ENCODE measurements around the gene NAV2.

Gene NAV2

GRCh38 chr11:19669511-19669910, 43.1 kb upstream of the NAV2 start:
- no peak overlapping the region for H4K91ac ChIP-seq (ENCODE audit: low read depth, low read length)
- no peak overlapping the region for H3K18ac ChIP-seq (ENCODE audit: low read length)
- H3K79me2 ChIP-seq (ENCODE audit: control insufficient read depth, insufficient read depth, low read length, poor library complexity): no peaks in the 10 kb centered on the region
- H2AK5ac ChIP-seq (ENCODE audit: low read length): no peak overlapping the region
- no peaks in the 10 kb centered on the region for H3K27me3 ChIP-seq (ENCODE audit: insufficient read depth, low read length)
- H2BK12ac ChIP-seq (ENCODE audit: low read length): no peak overlapping the region
- H3K9me3 ChIP-seq (ENCODE audit: insufficient read depth, low read depth, low read length): no peaks in the 10 kb centered on the region
- no peak overlapping the region for H4K8ac ChIP-seq (ENCODE audit: low read depth, low read length)
- H3K79me1 ChIP-seq (ENCODE audit: low read length): no peaks in the 10 kb centered on the region
- H3K27ac ChIP-seq (ENCODE audit: low read depth, low read length): no peak overlapping the region
- H3K4me3 ChIP-seq (ENCODE audit: low read depth, low read length): no peak overlapping the region
- H2BK5ac ChIP-seq (ENCODE audit: low read depth, low read length, poor library complexity): no peak overlapping the region
- H3K23ac ChIP-seq (ENCODE audit: low read length): no peak overlapping the region
- no peak overlapping the region for H3K4ac ChIP-seq (ENCODE audit: low read depth, low read length)
- H2AFZ ChIP-seq (ENCODE audit: insufficient read depth, low read length, poor library complexity): no peak overlapping the region
- H4K12ac ChIP-seq (ENCODE audit: low read depth, low read length): no peak overlapping the region
- H3K9ac ChIP-seq (ENCODE audit: low read length): no peak overlapping the region
- peaks cover 11 to 13% of the 10 kb centered on the region in 2 experiments for H3K4me1 ChIP-seq (ENCODE audit: control insufficient read depth in 1 of 2, insufficient read depth in 2 of 2, low read length in 2 of 2)
- WGBS (ENCODE audit: extremely low coverage, insufficient coverage, insufficient read length): no CpG with 5 or more reads among the region's 1 CpG
- no peak overlapping the region for H3K4me2 ChIP-seq (ENCODE audit: low read length)
- H3K14ac ChIP-seq (ENCODE audit: low read length): no peak overlapping the region
- no peaks in the 10 kb centered on the region for H3K36me3 ChIP-seq (ENCODE audit: control insufficient read depth in 1 of 2, insufficient read depth in 2 of 2, low read length in 2 of 2)
- H2BK120ac ChIP-seq (ENCODE audit: insufficient read depth, low read length, poor library complexity): no peak overlapping the region
- DNase-seq: no peak

GRCh38 chr11:19670030-19670791, 42.4 kb upstream of the NAV2 start:
- Histone ChIP-seq H3K9me3 (ENCODE audit: insufficient read depth, low read depth, low read length) (no peaks in the 10 kb centered on the region), H3K4me1 (ENCODE audit: control insufficient read depth in 1 of 2, insufficient read depth in 2 of 2, low read length in 2 of 2) (peaks cover 12 to 14% of the 10 kb centered on the region in 2 experiments), H2BK5ac (ENCODE audit: low read depth, low read length, poor library complexity) (no peak overlapping the region), H4K91ac (ENCODE audit: low read depth, low read length) (no peak overlapping the region), H3K79me1 (ENCODE audit: low read length) (no peaks in the 10 kb centered on the region), H3K27ac (ENCODE audit: low read depth, low read length) (no peak overlapping the region), H3K4me2 (ENCODE audit: low read length) (no peak overlapping the region), H4K12ac (ENCODE audit: low read depth, low read length) (no peak overlapping the region), H3K23ac (ENCODE audit: low read length) (no peak overlapping the region), H3K27me3 (ENCODE audit: insufficient read depth, low read length) (no peaks in the 10 kb centered on the region), H3K4ac (ENCODE audit: low read depth, low read length) (no peak overlapping the region), H3K4me3 (ENCODE audit: low read depth, low read length) (no peak overlapping the region), H3K36me3 (ENCODE audit: control insufficient read depth in 1 of 2, insufficient read depth in 2 of 2, low read length in 2 of 2) (no peaks in the 10 kb centered on the region), H4K8ac (ENCODE audit: low read depth, low read length) (no peak overlapping the region), H2AK5ac (ENCODE audit: low read length) (no peak overlapping the region), H2BK12ac (ENCODE audit: low read length) (no peak overlapping the region), H2BK120ac (ENCODE audit: insufficient read depth, low read length, poor library complexity) (no peak overlapping the region), H2AFZ (ENCODE audit: insufficient read depth, low read length, poor library complexity) (no peak overlapping the region), H3K9ac (ENCODE audit: low read length) (no peak overlapping the region), H3K79me2 (ENCODE audit: control insufficient read depth, insufficient read depth, low read length, poor library complexity) (no peaks in the 10 kb centered on the region), H3K14ac (ENCODE audit: low read length) (no peak overlapping the region), H3K18ac (ENCODE audit: low read length) (no peak overlapping the region)
- no CpG with 5 or more reads among the region's 13 CpGs for WGBS (ENCODE audit: extremely low coverage, insufficient coverage, insufficient read length)
- no peak for DNase-seq

GRCh38 chr11:19672586-19673206, 39.9 kb upstream of the NAV2 start:
- Histone ChIP-seq H4K12ac (ENCODE audit: low read depth, low read length) (no peak overlapping the region), H3K23ac (ENCODE audit: low read length) (no peak overlapping the region), H2BK120ac (ENCODE audit: insufficient read depth, low read length, poor library complexity) (no peak overlapping the region), H2BK5ac (ENCODE audit: low read depth, low read length, poor library complexity) (no peak overlapping the region), H3K4me2 (ENCODE audit: low read length) (no peak overlapping the region), H3K14ac (ENCODE audit: low read length) (no peak overlapping the region), H2AK5ac (ENCODE audit: low read length) (no peak overlapping the region), H2AFZ (ENCODE audit: insufficient read depth, low read length, poor library complexity) (no peak overlapping the region), H3K9me3 (ENCODE audit: insufficient read depth, low read depth, low read length) (no peaks in the 10 kb centered on the region), H2BK12ac (ENCODE audit: low read length) (peak overlapping the region; percentile 37), H3K27me3 (ENCODE audit: insufficient read depth, low read length) (no peaks in the 10 kb centered on the region), H3K79me2 (ENCODE audit: control insufficient read depth, insufficient read depth, low read length, poor library complexity) (no peaks in the 10 kb centered on the region), H3K4me1 (ENCODE audit: control insufficient read depth in 1 of 2, insufficient read depth in 2 of 2, low read length in 2 of 2) (peaks cover 15% of the 10 kb centered on the region in 2 experiments), H3K18ac (ENCODE audit: low read length) (no peak overlapping the region), H4K91ac (ENCODE audit: low read depth, low read length) (no peak overlapping the region), H3K4ac (ENCODE audit: low read depth, low read length) (no peak overlapping the region), H3K79me1 (ENCODE audit: low read length) (no peaks in the 10 kb centered on the region), H4K8ac (ENCODE audit: low read depth, low read length) (no peak overlapping the region), H3K27ac (ENCODE audit: low read depth, low read length) (no peak overlapping the region), H3K4me3 (ENCODE audit: low read depth, low read length) (no peak overlapping the region), H3K36me3 (ENCODE audit: control insufficient read depth in 1 of 2, insufficient read depth in 2 of 2, low read length in 2 of 2) (no peaks in the 10 kb centered on the region), H3K9ac (ENCODE audit: low read length) (no peak overlapping the region)
- DNase-seq: no peak
- WGBS (ENCODE audit: extremely low coverage, insufficient coverage, insufficient read length): no CpG with 5 or more reads among the region's 2 CpGs

GRCh38 chr11:19673924-19674729, 38.5 kb upstream of the NAV2 start:
- Histone ChIP-seq H3K23ac (ENCODE audit: low read length) (no peak overlapping the region), H3K4me2 (ENCODE audit: low read length) (no peak overlapping the region), H3K4ac (ENCODE audit: low read depth, low read length) (no peak overlapping the region), H4K12ac (ENCODE audit: low read depth, low read length) (no peak overlapping the region), H3K9me3 (ENCODE audit: insufficient read depth, low read depth, low read length) (no peaks in the 10 kb centered on the region), H4K91ac (ENCODE audit: low read depth, low read length) (peak overlapping the region; percentile 21), H3K9ac (ENCODE audit: low read length) (no peak overlapping the region), H2BK120ac (ENCODE audit: insufficient read depth, low read length, poor library complexity) (peak overlapping the region; percentile 48), H3K36me3 (ENCODE audit: control insufficient read depth in 1 of 2, insufficient read depth in 2 of 2, low read length in 2 of 2) (no peaks in the 10 kb centered on the region), H4K8ac (ENCODE audit: low read depth, low read length) (no peak overlapping the region), H3K79me1 (ENCODE audit: low read length) (no peaks in the 10 kb centered on the region), H2BK5ac (ENCODE audit: low read depth, low read length, poor library complexity) (no peak overlapping the region), H3K14ac (ENCODE audit: low read length) (no peak overlapping the region), H2AK5ac (ENCODE audit: low read length) (no peak overlapping the region), H3K27ac (ENCODE audit: low read depth, low read length) (peak overlapping the region; percentile 24), H3K27me3 (ENCODE audit: insufficient read depth, low read length) (no peaks in the 10 kb centered on the region), H3K4me1 (ENCODE audit: control insufficient read depth in 1 of 2, insufficient read depth in 2 of 2, low read length in 2 of 2) (peaks cover 15% of the 10 kb centered on the region in 2 experiments), H2BK12ac (ENCODE audit: low read length) (peak overlapping the region; percentile 10), H3K18ac (ENCODE audit: low read length) (no peak overlapping the region), H2AFZ (ENCODE audit: insufficient read depth, low read length, poor library complexity) (no peak overlapping the region), H3K4me3 (ENCODE audit: low read depth, low read length) (no peak overlapping the region), H3K79me2 (ENCODE audit: control insufficient read depth, insufficient read depth, low read length, poor library complexity) (no peaks in the 10 kb centered on the region)
- DNase-seq: no peak
- no CpG with 5 or more reads among the region's 14 CpGs for WGBS (ENCODE audit: extremely low coverage, insufficient coverage, insufficient read length)

Data from trophoblast cell (in vitro differentiated cells and primary cell).